HG03064 (cell line): ENCODE results near the gene SURF6.
"Not testable (repeated sequence)": the region's sequence is repeated elsewhere in the genome, so short reads cannot be mapped to it uniquely, and the experiment has no call there.

ENCODE experiments used
- ATAC-seq: cut with Tn5 transposase; IDR thresholded peaks from one replicate; pipeline ENCODE4 v1.9.1; 2021; ENCODE audit warnings: low read depth; ENCODE audit not compliant: unreplicated experiment

The SURF6 gene

DNA sequence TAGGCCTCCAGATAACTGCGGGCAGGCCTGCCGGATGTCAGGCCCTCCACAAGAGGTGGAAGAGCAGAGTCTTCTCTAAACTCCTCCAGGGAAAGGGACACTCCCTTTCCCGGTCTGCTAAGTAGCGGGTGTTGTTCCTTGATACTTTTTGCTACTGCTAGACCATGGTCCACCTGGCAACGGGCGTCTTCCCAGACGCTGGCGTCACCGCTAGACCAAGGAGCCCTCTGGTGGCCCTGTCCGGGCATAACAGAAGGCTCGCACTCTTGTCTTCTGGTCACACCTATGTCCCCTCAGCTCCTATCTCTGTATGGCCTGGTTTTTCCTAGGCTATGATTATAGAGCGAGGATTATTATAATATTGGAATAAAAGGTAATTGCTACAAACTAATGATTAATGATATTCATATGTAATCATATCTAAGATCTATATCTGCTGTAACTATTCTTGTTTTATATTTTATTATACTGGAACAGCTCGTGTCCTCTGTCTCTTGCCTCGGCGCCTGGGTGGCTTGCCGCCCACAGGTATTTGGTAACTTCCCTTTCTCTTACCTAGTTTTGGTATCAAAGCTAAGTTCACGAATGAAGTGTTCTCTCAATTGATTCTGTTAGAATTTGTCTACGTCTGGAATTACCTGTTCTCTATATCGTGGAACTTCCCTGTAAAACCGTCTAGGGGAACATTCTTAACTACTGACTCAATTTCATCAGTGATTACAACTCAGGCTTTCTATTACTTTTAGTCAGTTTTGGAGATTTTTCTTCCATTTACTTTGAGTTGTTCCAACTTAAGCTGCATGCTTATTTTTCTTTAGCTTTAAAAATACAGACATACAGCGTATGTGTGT lies 6.5 kb downstream of the SURF6 start:
- not testable (repeated sequence) for ATAC-seq

DNA sequence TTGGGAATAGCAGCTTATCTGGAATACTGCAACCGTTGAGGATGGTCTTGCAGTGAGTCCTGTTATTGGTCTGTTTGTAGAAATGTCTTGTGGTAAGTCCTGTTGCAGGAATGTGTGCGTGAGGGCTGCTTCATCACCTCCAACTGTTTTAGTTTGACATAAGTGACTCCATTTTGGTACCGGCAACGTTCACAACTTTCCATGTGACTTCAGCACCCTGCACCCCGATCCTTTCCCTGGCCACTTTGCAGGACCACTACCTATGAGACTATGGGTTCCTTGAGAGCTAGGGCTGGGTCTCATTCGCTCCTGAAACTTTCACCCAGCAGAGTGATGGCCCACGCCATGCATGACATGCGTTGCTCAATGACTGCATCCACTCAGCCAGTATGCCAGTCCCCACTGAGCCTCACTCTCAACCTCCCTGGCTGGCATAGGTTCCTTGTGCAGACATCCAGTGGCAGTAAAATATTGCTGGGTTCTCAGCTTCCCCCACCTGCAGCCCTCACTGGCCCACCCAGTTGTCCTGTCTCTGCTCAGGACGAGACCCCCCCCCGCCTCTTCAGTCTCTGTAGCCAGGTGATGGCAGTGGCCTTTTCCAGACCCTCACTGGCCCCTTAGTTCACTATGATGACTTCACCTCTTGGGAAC lies 8.0 kb downstream of the SURF6 start:
- no peak for ATAC-seq

DNA sequence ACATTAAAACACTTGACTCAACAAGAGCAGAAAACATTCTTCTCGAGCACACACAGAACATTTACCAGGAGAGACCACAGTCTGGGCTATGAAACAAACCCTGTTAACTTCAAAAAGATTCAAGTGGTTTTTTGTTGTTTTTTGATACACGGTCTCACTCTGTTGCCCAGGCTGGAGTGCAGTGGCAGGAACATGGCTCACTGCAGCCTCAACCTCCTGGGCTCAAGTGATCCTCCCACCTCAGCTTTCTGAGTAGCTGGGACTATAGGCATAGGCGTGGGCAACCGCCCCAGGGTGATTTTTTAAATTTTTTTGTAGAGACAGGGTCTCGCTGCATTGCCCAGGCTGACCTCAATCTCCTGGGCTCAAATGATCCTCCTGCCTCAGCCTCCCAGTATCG lies 9.0 kb downstream of the SURF6 start:
- not testable (repeated sequence) for ATAC-seq

DNA sequence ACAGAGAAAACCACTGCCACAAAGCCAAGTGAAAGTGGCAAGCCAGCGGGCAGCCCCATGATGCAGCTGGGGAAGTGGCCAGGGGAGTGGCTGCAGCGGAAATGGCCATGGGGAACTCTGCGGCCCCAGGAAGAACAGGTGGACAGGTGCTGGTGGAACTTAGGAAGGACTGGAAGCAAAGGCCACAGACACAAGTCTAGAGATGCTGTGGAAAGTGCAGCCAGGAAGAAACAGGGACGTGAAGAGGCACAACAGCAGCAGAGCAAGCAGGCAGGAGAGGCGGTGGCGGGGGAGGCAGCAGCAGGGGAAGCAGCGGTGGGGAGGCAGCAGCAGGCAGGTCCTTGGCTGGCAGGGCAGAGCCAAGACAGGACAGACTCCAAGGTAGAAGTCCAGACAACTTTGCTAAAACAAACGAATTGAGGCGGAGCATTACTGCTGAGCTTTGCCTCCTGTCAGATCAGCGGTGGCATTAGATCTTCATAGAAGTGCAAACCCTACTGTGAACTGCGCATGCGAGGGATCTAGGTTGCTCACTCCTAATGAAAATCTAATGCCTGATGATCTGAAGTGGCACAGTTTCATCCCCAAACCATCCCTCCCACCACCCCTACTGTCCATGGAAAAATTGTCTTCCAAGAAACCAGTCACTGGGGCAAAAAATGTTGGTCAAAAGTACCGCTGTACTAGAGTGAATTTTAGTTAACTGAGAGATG lies 11.8 kb downstream of the SURF6 start:
- no peak for ATAC-seq

DNA sequence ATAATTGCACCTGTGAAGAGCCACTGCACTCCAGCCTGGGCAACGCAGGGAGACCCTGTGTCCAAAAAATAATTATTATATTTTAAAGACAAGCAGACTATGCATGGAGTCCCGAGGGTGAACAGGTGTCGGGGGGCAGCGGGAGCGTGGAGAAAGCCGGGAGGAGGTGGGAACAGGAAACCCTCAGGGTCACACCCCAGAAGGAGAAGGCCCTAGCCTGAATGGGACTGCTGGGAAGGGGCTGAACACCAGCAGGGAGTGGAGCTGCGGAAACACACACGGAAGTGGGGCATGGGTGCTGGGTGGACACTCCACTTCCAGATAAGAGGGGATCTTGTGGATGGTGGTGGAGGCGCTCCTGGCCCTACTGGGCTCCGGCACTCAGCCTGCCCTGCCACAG lies 12.8 kb downstream of the SURF6 start:
- ATAC-seq: no peak

DNA sequence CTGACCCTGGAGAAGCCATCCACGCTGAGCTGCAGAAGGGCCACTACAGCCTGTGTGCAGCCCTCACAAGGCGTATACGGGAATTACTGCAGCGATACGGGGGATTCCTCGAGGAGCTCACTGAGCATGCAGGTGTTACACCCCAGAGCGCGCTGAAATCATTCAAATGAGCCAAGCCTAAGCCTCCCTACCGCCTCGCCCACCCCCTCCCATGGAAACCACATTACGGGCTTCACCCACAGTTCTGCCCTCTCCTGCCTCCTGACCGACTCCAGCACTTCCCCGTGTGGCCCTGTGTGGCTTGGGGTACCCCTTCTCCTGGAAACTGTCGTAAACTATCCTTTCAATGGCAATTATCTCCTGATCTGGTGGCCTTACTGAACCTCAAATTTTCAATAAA lies 13.3 kb downstream of the SURF6 start:
- ATAC-seq: no peak

DNA sequence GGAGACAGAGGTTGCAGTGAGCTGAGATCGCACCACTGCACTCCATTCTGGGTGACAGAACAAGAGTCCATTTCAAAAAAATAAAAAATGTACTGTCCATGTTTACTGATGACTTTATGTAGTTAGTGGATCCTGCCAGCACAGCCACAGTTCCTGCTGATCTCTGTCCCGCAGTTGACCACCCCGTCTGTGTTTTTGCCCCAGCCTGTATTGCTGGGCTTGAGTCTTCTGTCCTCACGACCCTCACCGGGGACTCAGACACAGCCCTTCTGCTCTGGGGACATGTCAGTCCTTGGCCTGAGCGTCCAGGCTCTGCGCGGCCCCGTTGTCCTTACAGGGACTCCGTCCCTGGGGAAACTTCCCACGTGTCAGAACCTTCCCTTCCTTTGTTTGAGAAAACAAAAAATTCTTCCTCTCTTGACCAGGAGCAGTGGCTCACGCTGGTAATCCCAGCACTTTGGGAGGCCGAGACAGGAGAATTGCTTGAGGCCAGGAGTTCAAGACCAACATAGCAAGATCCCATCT lies 14.5 kb downstream of the SURF6 start:
- ATAC-seq: no peak

DNA sequence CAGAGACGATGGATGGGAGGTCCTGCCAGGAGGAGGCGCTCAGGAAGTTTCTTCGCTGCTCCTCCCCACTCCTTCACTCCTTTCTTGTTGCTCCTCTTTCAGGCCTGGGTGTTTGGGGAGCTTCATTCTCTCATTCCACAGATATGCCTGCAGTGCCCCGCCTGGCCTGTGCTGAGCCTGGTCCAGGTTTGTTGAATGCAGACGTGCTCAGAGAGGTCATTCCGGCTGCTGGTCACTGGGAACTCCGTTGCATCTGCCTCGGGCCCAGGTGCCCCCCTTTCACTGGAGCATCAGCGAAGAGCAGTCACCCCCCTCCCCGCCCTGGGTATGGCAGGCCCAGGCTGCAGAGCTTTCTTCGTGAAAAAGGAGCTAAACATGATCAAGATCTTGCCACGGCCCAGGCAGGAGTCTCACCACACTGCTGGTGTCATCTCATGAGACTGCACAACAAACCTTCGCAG lies 15.5 kb downstream of the SURF6 start:
- ATAC-seq: no peak

DNA sequence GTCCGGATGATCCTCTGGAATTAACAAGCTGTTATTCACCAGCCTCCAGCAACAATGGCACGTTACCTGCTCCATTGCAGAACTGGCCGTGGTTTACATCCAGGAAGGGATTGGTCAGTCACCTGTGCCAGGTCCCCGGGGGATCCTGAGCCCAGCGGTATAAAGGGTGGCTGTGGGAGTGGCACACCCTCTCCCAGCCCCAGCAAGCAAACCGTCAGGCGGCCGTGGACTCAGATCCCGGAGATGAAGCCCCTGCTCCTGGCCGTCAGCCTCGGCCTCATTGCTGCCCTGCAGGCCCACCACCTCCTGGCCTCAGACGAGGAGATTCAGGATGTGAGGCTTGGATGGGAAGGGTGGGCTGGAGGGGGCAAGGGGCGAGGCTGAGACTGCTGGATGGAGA lies 18.4 kb downstream of the SURF6 start:
- ATAC-seq: not testable (repeated sequence)

DNA sequence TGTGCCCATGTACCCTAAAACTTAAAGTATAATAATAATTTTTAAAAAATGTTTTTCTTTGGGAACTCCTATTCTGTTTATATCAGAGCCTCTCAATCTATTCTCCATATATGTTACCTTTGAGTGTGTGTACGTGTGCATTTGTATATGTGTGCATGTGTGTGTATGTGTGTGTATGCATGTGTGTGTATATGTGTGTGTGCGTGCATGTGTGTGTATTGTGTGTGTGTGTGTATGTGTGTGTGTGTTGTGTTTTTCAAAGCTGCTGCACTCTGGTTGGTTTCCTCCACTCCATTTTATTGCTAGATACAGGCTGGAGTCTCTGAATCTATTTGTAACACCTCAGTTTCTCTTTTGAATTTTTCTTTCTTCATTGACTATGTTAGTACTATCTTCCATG lies 20.0 kb downstream of the SURF6 start:
- no peak for ATAC-seq

DNA sequence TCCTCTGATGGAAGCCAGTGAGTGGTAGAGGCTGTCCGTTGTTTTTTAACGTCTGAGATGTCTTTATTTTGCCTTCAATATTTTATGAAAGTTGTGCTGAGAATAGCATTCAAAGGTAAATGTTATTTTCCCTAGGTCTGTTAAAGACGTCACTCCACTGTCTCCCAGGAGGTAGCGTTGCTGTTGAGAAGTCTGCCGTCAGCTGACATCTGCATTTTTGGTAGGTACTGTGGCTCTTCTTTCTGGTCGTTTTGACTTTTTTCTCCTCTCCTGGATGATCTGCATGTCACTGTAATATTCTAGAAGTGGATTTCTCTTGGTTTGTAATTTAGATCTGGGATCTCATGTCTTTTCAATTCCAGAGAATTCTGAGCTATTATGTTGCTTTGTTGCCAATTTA lies 26.4 kb downstream of the SURF6 start:
- ATAC-seq: no peak

DNA sequence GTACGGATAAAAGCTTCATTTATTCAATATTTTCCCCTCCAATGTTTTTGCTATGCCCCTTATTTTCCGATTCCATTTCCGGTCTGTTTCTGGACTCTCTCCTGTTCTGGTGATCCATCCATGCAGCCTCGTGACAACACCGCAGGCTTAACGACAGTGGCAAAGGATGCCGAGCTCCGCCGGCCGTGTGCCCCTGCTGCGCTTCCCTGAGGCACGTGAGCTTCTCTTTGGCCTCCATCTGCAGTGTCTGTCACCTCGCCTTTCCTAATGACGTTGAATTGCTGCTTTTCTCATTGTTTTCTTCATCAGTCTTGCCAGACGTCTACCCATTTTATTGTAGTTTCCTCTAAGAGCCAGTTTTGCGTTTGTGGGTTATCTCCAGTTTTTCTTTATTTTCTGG lies 28.7 kb downstream of the SURF6 start:
- no peak for ATAC-seq

DNA sequence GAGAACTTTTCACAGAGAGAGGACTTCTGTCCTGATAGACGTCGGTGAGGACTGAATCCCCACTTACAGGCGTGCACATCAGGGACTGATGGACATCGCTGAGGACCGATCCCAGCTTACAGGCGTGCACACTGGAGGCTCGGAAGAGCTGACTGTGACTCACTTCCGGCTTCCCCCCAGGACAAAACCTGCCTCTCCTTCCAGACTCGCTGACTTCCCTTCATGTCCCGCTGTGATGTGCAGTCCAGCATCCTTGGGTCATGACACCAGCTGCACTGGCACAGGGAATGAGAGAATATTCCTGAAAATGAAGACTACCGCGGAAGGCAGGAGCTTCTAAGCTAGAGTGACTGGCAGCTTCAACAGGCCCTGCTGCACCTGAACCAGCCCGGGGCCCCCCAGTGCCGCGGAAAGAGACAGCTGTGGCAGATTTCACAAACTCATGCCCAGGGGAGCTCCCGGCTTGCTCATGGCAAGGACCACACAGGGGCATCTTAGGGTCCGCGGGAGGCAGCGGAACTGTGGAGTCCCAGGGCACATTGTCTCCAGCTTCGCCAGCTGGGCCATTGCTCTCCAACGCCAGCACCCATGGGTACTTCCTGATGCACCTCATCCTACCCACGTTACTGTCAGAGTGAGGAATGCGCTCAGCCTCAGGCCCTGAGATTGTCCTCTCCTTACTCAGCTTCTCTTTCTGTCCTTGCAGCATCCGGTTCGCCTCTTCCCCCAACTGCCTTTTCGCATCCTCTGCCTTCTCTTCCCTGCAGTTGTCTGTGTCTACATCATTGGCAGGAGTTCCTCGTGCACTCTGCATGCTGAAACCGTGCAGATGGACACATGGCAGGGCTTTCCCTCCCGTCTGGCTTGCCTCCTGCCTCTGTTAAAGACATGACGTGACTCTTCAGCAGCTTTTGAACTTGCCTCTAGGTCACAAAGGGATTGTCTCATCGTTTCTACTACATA lies 29.5 kb downstream of the SURF6 start:
- ATAC-seq: no peak

DNA sequence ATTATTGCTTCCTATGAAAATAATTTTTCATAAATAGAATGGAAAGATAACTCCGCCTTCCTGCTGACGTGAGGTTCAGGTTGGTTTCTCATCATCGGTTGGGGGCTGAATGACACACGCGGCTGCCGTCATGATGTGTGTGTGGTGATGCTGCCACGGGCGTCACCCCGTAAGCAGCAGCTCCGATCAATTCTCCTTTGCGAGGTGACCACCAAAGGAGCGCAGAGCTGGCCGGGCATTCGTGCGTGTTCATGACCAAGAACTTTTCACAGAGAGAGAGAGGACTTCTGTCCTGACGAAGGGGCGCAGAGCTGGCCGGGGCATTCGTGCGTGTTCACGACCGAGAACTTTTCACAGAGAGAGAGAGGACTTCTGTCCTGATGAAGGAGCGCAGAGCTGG lies 30.3 kb downstream of the SURF6 start:
- no peak for ATAC-seq

DNA sequence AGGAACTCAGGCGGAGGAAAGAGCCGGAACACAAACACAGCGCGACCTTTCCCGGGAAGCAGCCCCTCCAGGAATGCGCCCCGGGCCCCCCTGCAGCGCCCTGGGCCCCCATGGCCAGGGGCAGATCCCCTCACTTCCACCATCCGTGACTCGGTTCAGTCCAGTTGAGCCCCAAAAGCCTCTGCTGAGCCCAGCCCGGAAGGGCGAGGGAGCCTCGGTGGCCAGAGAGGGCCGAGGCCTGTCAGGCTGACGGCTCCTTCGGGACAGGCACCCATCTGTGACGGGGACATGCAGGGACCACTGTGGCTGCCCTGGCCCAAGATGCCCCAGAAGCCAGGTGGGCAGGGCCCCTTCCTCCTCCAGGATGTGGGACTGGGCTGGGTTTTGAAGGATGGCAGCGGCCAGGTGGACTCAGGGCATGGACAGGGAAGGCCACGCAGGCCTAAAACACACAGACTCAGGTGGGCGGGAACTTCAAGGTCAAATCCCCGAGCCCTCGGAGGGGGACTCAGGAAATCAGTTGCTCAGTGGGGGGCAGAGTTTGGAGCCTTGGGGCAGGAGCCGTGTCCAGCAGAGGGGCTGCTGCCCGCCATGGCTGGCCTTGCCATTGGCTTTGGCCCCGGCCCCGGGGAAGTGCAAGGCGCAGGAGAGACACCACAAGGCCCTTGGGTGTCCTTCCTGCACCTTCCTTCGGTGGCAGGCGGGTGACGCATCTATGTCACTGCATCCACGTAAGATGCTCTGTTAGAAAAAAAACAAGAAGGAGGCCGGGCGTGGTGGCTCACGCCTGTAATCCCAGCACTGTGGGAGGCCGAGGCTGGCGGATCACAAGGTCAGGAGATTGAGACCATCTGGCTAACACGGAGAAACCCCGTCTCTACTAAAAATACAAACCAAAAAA lies 31.3 kb downstream of the SURF6 start:
- ATAC-seq: no peak

DNA sequence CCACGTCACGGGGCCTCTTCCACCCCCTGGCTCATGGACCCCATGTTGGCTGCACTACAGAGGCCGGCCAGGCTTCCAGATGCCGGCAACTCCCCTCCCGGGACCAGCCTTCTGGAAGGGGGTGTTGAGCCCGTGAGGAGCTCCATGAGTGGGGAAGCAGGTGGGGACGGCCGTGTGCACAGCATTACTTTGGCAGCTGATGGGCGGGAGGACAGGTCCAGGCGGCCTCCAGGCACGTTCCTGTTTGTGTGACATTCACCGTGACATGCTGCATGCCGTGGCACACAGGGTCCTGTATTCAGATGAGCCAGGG lies 31.9 kb downstream of the SURF6 start:
- no peak for ATAC-seq

DNA sequence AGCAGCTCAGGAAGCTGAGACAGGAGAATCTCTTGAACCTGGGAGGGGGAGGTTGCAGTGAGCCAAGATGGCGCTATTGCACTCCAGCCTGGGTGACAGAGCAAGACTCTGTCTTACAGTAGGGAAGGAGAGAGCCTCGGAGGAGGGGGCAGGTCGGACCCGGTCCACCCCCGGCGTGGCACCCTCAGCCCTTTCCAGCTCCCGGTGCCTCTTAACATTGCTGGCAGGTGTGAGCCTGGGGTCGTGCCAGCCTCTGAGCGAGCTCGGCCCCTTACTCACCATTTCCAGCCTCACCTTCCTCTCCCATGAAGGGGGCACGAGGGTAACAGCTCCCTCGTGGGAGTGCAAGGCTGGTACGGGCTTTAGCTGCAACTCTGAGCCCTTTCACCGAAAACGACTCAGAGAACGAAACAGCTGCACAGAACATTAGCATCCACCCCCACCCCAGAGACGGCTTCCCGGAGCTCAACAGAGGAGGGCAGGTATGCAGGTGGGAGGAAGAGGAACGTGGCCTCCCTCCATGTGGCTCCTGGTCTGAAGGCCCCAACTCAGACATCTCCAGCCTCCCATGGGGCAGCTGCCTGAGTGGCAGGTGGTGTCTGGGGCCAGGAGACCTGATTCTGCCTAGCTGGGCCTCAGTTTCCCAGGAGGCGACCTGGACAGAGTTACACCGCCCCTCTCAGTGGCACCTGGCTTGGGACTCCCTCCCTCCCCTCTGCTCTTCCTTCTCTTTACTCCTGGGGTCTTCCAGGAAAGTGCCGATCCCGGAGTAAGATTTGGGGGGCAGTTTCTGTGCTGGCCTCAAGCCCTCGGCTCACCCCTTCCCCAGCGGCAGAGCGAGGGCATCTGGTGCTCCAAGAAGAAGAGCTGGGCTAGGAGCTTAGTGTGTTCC lies 32.5 kb downstream of the SURF6 start:
- no peak for ATAC-seq
